HG03342 (cell line): ENCODE data around the gene TEPSIN.

Experiments used
- ATAC-seq: cut with Tn5 transposase; IDR thresholded peaks from one replicate; pipeline ENCODE4 v1.9.1; 2021; ENCODE audit warnings: mild to moderate bottlenecking, moderate library complexity; ENCODE audit not compliant: unreplicated experiment

TEPSIN gene

DNA sequence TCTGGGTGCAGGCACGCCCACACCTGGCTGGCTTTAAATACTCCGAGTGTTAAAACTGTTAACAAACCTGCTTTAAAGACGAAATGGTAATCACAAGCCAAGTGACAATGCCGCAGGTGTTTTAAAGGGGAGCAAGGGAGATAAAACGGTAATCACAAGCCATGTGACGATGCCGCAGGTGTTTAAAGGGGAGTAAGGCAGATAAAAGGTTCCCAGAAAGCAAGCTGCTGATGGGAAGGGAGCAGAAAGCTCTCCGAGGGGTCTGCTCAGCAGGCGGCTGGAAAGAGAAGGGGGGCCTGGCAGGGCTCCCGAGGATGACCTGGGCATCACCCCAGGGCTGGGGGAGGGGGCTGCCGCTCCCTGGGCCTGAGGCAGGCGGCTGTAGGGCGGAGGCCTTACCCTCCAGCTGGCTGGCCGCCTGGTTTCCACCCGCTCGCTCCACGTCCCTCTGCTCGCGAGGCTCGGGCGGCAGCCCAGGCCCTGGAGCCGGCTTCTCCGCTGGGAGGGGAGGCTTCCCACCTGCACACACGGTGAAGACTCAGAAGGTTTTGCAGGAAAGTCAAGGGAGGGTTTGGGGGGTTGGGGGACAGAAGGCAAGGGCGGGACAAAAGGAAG, 12.3 kb upstream of the TEPSIN start:
- no peak for ATAC-seq

DNA sequence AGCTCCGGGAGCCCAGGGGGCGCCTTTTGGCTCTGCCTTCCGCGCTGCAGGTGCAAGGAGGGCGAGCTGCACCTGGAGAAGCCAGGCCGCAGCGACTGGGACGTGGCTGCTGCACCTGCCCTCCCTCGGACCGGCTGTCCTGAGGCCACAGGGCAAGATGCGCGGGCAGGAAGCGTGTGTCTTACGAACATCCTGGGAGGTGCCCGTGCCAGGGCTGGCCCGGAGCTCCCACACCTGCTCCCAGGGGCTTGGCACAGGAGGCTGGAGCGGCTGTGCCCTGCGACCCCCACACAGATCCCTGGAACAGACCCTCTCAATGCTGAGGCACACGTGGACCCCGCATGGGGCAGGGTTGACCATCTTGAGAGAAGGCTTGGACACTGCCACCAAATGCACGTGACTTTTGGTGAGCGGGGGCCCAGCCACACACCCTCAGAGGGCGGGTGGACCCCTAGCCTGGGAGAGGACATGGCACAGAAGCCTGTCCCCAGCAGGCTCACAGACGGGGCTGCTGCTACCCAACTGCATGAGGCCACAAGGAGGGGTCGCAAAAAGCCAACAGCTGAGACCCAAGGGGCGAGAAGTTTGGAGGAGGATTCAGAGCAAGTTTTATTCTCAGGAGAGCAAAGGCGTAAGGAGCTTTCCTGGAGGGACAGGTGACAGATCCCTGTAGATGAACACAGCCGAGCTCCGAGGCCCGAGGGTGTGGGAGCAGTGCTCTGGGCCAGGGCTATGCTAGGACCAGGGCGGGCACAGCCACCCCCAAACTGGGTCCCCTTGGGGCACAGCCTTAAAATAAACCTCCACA, 11.6 kb upstream of the TEPSIN start:
- ATAC-seq, result no peak

DNA sequence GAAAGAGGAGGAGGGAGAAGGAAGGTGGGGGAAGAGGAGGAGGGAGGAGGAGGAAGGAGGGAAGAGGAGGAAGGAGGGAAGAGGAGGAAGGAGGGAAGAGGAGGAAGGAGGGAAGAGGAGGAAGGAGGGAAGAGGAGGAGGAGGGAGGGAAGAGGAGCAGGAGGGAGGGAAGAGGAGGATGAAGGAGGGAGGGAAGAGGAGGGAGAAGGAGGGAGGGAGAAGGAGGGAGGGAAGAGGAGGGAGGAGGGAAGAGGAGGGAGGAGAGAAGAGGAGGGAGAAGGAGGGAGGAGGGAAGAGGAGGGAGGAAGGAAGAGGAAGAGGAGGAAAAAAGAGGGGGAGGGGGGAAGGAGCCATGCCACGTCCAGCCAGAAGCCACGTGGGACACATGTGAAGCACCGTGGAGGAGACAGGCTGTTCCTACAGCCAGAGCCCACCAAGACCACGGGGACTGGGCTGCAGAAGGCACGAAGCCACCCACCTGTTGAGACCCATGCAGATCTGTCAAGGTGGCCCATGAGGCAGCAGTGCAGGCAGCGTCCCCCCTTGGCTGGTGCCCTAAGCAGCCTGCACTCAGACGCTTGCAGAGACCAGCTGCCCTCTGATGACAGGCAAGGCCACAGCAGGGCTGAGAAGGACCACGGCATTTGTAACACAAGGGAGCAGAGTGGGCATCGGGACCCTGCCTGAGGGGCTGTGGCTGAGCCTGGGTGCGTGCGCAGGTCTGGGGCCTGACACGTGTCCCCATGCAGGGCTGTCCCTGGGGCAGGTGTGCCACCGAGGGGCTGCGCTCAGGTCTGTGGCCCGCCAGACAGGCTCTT, 10.6 kb upstream of the TEPSIN start:
- no peak for ATAC-seq

DNA sequence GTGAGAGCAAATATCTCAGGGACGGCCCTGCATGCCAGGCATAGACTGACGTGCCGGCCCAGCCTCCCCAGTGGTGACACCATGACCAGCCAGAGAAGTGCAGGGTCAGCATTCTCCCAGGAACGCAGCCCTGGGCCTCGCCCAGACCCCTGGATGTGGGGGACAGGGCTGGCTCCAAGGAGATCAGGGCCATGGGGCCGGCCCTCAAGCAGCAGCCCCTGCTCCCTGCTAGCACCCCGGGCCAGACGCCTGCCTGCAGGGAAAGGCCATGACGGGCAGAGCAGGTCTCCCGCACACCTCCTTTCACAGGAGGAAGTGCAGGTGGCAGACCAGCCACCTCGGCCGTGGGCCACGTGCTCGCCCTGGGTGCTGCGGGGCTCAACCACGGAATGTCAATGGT, 9.8 kb upstream of the TEPSIN start:
- ATAC-seq, result no peak

DNA sequence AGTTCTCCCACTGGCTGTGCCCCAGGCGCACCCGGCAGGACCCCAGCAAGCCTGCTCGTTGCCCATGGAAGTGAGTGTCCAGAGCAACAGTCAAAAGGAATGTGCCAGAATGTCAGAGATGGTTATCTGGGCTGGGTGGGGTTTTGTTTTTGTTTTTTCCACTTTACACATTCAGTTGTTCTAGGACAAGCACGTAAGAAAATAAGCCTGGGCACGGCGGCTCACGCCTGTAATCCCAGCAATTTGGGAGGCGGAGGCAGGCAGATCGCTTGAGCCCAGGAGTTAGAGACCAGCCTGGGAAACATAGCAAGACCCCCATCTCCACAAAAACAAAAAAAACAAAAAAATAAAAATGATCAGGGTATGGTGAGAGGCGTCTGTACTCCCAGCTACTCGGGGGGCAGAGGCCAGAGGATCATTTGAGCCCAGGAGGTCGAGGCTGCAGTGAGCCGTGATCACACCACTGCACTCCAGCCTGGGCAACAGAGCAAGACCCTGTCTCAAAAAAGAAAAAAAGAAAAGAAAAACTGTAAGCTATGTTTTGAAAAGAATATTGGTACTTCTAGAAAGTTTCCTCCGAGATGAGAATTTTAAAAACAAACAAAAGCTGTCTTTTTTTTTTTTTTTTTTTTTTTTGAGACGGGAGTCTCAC, 8.6 kb upstream of the TEPSIN start:
- no peak for ATAC-seq

DNA sequence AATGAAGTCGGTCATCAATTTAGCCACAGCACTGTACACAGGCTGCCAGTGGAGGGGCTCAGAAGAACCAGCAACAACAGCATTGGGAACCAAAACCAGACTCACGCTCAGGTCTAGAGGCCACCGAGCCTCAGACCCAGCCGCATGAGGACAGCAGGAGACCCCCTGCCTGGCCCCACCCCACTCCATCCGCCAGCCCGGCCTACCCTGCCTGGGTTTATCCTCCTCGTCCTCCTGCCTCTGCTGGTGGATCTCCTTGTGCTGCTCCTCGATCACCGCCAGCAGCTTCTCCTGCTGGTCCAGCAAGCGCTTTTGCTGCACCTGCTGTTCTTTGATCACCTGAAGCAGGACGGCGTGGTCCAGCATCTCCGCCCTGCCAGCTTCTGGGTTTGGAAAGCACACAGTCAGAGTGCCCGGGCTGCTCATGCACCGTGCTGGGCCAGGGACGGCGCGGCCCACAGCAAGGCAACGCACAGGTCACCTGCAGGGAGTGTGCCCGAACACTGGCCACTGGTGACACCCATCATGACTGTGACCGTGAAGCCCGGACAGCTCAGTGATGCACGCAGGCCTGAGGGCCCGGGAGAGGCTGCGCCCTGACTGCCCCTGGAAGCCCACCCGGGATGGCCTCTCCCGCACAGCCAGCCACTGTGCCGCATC, 8.0 kb upstream of the TEPSIN start:
- ATAC-seq, result no peak

DNA sequence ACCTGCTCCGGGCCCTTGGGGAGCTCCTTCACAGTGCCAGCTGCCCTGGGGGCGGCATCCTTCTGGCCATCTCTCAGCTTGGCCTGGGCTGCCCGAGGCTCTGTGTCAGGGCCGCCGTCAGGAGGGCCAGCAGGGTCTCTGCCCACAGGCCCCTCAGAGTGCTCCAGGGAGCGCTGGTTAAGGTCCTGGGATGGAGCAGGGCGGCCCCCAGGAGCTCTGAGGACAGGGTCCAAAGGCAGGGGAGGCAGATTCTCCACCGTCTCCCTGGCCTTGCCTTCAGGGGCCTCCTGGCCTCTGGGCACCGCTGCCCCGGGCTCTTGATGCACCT, 7.5 kb upstream of the TEPSIN start:
- no peak for ATAC-seq

DNA sequence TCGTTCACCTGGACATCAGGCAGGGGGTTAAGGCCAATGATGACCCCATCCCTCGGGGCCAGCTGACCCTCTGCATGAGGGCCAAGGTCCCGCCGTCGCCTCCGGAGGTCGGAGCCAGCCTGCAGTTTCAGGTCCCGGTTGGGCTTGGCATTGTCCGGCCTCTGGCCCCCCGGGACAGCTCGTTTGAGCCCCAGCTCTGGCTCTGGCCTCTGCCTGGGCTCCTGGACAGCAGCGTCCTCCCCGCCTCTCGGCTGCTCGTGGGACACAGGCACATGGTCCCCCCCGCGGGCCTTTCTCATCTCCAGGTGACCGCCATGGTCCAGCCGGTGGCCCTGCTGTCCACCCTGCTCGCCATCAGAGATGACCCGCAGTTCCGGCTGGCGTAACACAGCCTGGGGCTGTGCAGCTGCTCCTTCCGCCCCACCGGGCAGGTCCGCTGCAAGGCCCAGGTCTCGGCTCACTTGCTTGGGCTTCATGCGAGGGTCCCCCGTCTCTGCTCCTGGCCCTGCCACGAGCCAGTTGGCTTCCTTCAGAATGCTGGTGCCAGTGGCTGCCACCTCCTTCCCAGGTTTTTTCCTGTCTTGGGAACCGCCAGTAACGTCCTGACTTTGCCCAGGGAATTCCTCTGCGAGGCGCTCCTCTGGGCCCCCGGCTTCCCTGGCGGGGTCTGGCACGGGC, 6.9 kb upstream of the TEPSIN start:
- ATAC-seq, result no peak

DNA sequence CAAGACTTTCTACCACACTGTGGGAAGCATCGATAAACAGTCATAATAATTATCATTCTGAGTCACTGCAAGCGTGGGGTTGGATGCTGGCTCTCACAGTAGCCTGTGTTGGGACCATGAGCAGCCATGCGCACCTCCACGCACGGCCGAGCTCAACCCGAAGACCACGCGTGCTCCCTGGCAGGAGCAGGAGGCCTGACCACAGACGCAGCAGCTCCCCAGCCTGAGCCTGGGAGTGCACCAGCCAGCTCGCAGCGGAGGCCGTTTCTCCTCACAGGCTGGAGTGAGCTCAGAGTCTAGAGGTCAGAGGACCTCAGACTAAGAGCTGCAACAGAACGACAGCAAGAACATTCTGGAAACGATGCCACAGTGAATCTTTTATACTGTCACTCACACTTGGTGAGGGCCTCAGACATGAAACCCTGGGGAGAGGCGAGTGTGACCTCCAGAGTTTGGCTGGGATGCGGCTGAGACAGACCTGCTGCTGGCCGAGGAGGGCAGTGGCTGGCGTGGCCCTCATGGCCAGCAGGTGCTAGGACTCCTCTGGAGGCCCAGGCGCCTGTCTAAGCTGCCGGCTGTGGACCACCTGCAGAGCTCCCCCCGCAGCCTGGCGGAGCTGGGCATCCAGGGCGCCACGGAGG, 6.3 kb upstream of the TEPSIN start:
- ATAC-seq, result no peak

DNA sequence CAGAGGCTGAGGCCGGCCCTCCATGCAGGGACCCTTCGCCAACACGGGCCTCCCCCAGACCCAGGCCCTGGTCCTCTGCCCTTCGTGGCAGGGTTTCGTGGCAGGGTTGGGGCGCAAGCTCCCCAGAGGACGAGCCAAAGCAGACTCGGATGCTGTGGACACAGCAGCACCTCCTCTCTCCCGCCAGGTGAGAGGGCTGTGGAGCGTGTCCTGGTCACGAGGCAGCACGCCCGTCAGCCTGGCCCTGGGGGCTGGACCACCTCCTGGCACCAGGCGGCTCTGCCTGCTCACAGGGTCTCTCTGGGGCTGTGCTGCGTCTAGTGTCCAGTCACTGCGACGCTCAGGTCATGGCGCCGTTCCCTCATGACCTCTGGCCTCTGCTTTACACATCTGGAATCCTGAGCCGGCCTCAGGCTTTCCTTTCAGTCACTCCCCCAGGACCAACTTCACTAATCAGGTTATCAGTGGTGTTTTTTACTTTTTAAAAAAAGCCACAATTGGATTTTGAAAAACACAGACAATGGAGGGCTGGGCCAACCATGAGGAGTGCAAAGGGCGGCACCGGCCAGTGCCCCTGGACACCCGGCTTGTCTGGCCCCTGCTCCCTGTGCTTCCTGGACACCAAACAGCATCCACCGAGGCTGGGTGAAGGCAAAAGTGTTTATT, 5.6 kb upstream of the TEPSIN start:
- no peak for ATAC-seq

DNA sequence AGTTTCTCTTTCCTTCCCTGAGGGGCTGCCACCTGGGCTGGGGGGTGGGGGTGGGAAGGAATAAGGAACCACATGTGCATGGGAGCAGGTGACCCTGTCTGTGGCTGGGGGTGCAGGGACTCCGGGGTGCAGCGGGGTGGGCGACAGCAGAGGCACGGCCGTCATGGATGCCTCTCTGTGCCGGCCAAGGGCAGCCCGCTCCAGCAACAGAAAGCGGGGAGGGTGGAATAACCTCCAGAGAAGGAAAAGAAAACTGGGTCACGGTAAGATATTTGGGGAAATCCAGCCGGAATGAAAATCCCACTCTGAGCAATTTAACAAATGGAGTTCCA, 4.4 kb upstream of the TEPSIN start:
- no peak for ATAC-seq

DNA sequence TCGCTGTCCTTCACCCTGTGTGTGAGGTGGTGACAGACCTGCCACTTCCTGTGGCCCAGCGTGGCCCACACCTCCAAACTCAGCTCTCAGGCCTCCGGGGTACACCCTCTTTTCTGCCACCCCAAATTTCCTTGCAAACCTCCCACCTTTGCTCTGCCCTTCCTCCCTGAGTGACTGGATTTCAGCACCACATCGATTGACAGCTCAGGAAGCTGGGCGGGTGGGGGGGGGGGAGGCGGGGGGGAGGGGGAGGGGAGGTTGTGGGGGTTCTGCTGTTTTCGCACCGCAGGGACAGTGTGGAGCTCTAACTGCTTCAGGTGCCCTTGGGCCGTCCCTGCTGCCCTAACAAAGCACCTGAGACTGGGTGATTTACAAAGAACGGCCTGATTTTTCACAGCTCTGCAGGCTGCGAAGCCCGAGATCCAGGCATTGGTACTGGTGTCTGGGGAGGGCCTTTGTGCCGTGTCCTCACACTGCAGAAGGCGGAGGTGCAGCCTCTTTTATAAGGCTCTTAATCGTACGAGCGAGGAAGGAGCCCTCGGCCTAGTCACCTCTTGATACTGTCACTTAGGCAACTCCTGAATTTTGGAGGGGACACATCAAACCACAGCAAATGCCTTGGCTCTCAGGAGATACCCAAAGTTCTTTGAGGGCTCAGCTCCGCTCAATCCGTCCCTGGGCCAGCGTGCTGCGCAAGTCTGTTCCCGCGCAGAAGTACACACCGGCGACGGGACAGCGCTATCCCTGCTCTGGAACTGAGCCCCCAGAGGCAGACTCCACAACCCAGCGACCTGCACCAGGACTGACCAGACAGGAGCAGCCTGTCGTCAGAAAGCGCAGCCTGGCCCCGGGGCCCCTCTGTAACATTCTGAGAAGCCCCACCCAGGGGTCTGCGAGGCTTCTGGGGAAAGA, 3.8 kb upstream of the TEPSIN start:
- ATAC-seq, result no peak

DNA sequence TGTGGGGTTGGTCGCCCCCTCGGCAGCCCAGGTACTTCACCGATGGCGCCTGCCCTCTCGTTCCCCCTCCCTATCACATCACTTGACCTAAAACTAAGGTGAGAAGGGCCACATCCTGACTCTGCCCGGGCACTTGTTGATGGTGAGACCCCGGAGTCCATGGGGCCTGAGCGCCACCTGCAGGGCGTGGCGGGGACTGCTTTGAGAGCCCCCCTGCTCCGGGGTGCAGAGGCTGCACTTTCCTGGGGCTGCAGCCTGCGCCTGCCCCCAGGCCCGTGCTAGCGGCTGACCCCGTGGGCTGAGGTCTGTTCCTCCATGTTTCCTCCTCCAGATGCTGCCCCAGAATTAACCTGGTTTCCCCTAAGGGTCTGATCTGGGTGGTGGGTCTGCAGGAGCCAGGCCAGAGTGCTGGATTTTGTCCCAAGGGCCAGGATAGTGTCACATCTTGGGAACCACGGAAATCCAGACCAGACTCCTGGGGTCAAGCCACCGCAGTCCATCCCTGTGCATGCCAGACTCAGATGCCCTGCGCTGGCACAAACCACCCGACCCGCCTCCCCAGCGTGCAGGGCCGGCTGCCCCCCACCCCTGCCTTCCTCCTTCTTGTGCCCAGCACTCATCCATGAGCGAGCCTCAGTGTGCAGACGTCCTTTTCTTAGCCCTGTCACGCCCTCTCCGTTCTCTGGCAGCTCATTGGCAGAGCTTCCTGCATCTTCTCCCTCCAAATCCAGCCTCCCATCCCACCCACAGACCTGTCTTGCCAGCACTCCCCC, 3.0 kb upstream of the TEPSIN start:
- ATAC-seq, result no peak

DNA sequence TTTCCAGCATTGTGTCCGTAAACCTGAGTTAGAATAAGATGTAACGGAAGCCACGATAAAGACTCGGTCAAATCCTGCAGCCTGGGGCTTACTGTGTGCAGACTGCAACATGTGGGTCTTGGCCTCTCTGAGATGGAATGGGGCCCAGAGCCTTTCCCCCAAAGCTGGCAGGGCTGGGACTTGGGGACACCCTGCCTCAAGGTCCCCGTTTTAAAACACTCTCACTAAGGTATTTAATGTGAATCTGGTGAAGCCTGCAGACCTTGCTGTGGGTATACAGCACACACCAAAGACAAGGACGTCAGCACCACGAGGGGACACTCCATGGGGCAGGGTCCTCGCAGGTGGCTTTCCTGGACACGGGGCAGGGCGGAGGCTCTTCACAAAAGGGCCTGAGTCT, 2.3 kb upstream of the TEPSIN start:
- ATAC-seq, result no peak

DNA sequence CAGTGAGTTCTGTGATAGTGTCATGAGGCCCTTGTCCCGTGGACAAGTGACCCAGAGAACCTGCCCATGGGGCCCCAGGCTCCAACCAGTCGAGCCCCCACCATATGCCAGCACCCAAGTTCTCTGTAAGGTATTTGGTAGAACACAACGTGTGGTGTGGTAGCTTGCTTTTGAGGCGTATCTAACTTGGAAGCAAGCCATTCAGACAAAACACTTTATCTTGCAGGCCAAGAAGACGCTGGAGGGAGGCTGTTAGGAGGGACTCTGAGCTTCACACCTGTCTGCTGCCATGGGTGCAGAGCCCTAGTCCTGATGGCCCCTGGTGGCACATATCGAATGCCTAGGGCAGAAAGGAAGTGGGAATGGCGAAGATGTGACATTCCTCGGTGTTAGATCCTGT, 1.9 kb upstream of the TEPSIN start:
- ATAC-seq, result no peak

DNA sequence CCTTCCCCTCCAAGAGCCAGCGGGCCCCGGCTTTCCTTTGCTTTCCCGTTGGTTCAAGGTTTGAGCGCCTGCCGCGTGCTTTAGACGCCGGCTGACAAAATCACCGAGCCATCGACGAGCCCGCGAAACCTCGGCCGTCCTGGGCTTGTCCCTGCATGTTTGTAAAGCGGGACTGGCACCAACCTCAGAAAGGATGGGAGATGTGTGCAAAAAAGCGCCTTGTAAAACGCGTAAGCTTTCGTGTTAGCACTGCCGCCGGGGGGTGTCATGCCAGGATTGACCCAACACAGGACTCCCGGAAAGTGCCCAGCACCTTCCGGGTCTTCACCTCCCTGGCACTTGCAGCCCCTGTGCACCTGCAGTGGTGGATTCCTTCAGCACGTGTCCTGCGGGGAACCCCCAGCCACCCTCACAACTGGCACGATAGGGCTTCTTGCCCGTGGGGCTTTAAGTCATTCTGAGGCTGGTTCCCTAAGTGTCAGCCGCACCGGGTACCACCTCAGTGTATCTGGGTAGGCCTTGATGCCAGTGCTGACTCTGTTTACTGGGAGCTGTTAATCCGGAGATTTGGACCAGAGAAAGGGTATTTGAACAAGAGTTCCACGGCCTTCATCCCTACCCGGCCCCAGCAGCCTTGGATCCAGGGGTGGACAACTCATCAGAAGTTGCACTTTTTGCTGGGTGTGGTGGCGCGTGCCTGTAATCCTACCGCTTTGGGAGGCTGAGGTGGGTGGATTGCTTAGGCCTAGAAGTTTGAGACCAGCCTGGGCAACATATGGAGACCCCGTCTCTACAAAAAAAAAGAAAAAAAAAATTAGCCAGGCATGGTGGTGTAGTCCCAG, 1.1 kb upstream of the TEPSIN start:
- ATAC-seq, result no peak

DNA sequence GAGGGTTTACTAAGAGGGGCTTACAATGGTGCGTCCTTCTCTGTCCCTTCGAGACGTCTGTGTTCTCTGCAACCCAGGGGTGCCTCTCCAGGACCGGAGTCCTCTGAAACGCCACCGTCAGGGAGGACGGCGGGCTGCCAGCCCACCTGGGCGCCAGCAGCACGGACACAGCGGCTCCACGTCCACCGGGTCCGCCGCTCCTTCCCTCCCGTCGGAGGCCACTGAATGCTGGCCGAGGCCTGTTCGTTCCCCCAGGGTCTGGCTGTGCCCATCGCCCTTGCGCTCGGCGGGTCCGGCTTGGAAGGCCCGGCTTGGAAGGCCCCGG, 403 bp downstream of the TEPSIN start:
- ATAC-seq, result no peak
